Femur (tissue), 1 donor: ENCODE measurements around the gene RFNG.

Experiments used
- DNase-seq: peaks from one replicate; pipeline ENCODE4 v3.0.0-alpha.2; 2017

RFNG gene

GRCh38 chr17:82023447-82024241, 28.0 kb downstream of the RFNG start:
- no peak for DNase-seq

- DNase-seq, result peak; percentile 100
Observed at GRCh38 chr17:82022981-82023446, 28.6 kb downstream of the RFNG start, which contains the start of gene LRRC45. LRRC45 (plus strand) TSS chr17:82023305; CDS start chr17:82023644, 339 bp downstream.

- DNase-seq, result no peak
Observed at GRCh38 chr17:82022310-82022980, 29.2 kb downstream of the RFNG start, which contains the start of gene CENPX. CENPX (minus strand) TSS chr17:82022878; CDS start chr17:82022861, 17 bp downstream.

GRCh38 chr17:82021900-82022309, 29.7 kb downstream of the RFNG start:
- DNase-seq, result no peak

- peak; percentile 85 for DNase-seq
Observed at GRCh38 chr17:82021107-82021899, 30.3 kb downstream of the RFNG start.

- DNase-seq, result no peak
Observed at GRCh38 chr17:82020572-82021106, 31.0 kb downstream of the RFNG start.

GRCh38 chr17:82019690-82020571, 31.7 kb downstream of the RFNG start:
- DNase-seq, result no peak

- no peak for DNase-seq
Observed at GRCh38 chr17:82018989-82019689, 32.5 kb downstream of the RFNG start.

GRCh38 chr17:82018152-82018988, 33.2 kb downstream of the RFNG start:
- DNase-seq, result no peak

GRCh38 chr17:82017612-82018151, 33.9 kb downstream of the RFNG start:
- no peak for DNase-seq

- DNase-seq, result no peak
Observed at GRCh38 chr17:82016875-82017459, 34.6 kb downstream of the RFNG start.

GRCh38 chr17:82016061-82016874, 35.3 kb downstream of the RFNG start:
- no peak for DNase-seq

- no peak for DNase-seq
Observed at GRCh38 chr17:82015311-82015971, 36.2 kb downstream of the RFNG start.

- no peak for DNase-seq
Observed at GRCh38 chr17:82014971-82015310, 36.7 kb downstream of the RFNG start.

GRCh38 chr17:82014432-82014831, 37.2 kb downstream of the RFNG start:
- no peak for DNase-seq

GRCh38 chr17:82013772-82014321, 37.8 kb downstream of the RFNG start:
- no peak for DNase-seq

GRCh38 chr17:82013341-82013740, 38.3 kb downstream of the RFNG start:
- DNase-seq, result peak; percentile 74
